ENCODE measurements around the gene CPVL. TPM values are rescaled to one million over a fixed set of nuclear protein-coding genes. Genes with fewer than 3 reads are reported as not detected.

CPVL gene
- total and polyA plus RNA-seq, 2 of the 4 experiments (the other 2 are of a cell fraction): not detected

GRCh38 chr7:29120955-29121354 is 25.4 kb downstream of the CPVL start:
- Histone ChIP-seq H3K56ac (ENCODE audit: extremely low read depth, insufficient read depth, low read length) (no peak overlapping the region), H3K4me3 (ENCODE audit: insufficient read depth, low read depth, low read length) (no peak overlapping the region), H2BK20ac (ENCODE audit: low read depth, low read length) (no peak overlapping the region), H3K36me3 (ENCODE audit: control insufficient read depth, insufficient read depth, low read length) (no peaks in the 10 kb centered on the region), H4K5ac (ENCODE audit: low read depth, low read length) (no peak overlapping the region), H2BK120ac (ENCODE audit: low read depth, low read length) (no peak overlapping the region), H4K8ac (ENCODE audit: low read depth in 2 of 2, low read length in 2 of 2) (no peak overlapping the region), H2AK9ac (replicated peaks; ENCODE audit: low read depth, low read length, poor library complexity) (no peak overlapping the region), H3K27ac (ENCODE audit: insufficient read depth, low read length) (no peak overlapping the region), H4K91ac (ENCODE audit: insufficient read depth, low read depth, low read length) (no peak overlapping the region), H3K4ac (ENCODE audit: low read depth, low read length) (no peak overlapping the region), H3K14ac (replicated peaks; ENCODE audit: low read depth, low read length) (no peak overlapping the region), H3K4me1 (ENCODE audit: control insufficient read depth, insufficient read depth, low read length) (no peaks in the 10 kb centered on the region), H2BK15ac (ENCODE audit: low read depth, low read length) (no peak overlapping the region), H2BK5ac (ENCODE audit: low read depth, low read length, poor library complexity, severe bottlenecking) (no peak overlapping the region), H3K9me3 (ENCODE audit: control insufficient read depth, insufficient read depth, low read length) (no peaks in the 10 kb centered on the region), H3K23ac (ENCODE audit: low read depth, low read length) (no peak overlapping the region), H4K20me1 (ENCODE audit: insufficient read depth, low read length) (no peaks in the 10 kb centered on the region), H3K9ac (ENCODE audit: low read depth, low read length) (no peak overlapping the region), H3K4me2 (ENCODE audit: low read depth, low read length) (no peak overlapping the region), H3K9me1 (ENCODE audit: insufficient read depth, low read length) (no peaks in the 10 kb centered on the region), H3K18ac (ENCODE audit: low read depth, low read length) (no peak overlapping the region), H3K27me3 (ENCODE audit: control insufficient read depth, insufficient read depth, low read length) (no peaks in the 10 kb centered on the region), H3K79me1 (ENCODE audit: low read depth in 1 of 2, low read length in 2 of 2) (no peaks in the 10 kb centered on the region), H2AK5ac (ENCODE audit: low read depth, low read length) (no peak overlapping the region), H2AFZ (replicated peaks; ENCODE audit: low read length, poor library complexity) (no peak overlapping the region)
- BruUV-seq (replicated peaks): no TSS peak
- no peak for TF ChIP-seq SMC3 (IDR thresholded peaks at IDR 0.05; ENCODE audit: low read depth, low read length)
- no peak for TF ChIP-seq RAD21 (IDR thresholded peaks at IDR 0.05; ENCODE audit: low read length)
- TF ChIP-seq MAFK (IDR thresholded peaks at IDR 0.05; ENCODE audit: low read depth, low read length): no peak
- no peak for TF ChIP-seq BHLHE40 (IDR thresholded peaks at IDR 0.05; ENCODE audit: low read depth, low read length)
- no peak for TF ChIP-seq FOS (IDR thresholded peaks at IDR 0.05; ENCODE audit: low read depth, low read length)
- ChIA-PET CTCF (no interaction called here), POLR2A (ENCODE audit: unreplicated experiment) (no interaction called here)
- dilution Hi-C loops (cut with HindIII; ENCODE audit: low sequenced_read_pairs, unreplicated experiment) (no loop called here), in situ Hi-C loops (cut with MboI; ENCODE audit: low sequenced_read_pairs) (loop anchor here (25.0 kb wide), 2 partner anchors 734 to 834 kb away; no protein-coding TSS in a partner anchor), intact Hi-C loops (cut with micrococcal nuclease) (no loop called here)
- DNase-seq (no peak), ATAC-seq (ENCODE audit: low read depth) (no peak)
- no CpG with 5 or more reads among the region's 2 CpGs for WGBS, 2 experiments (ENCODE audit: extremely low coverage in 2 of 2, insufficient read length in 1 of 2)

Measured in IMR-90 (cell line).